Trophoblast cell (in vitro differentiated cells and primary cell): ENCODE data around the gene TOMM40L.
"Not testable (repeated sequence)": the region's sequence is repeated elsewhere in the genome, so short reads cannot be mapped to it uniquely, and the experiment has no call there.

Source experiments
- DNase-seq, 2 donors: peaks; one replicate each; pipeline ENCODE4 v3.0.0-alpha.2; 2016
- H2AFZ ChIP-seq: 2 replicates; pipeline ENCODE4 v1.6.1; 2013; ENCODE audit warnings: low read length, moderate library complexity, mild to moderate bottlenecking; ENCODE audit not compliant: insufficient read depth, poor library complexity
- H2AK5ac ChIP-seq: 2 replicates; pipeline ENCODE4 v1.6.1; 2013; ENCODE audit warnings: mild to moderate bottlenecking, low read length
- H2BK120ac ChIP-seq: 2 replicates; pipeline ENCODE4 v1.6.1; 2013; ENCODE audit warnings: low read length, mild to moderate bottlenecking, moderate library complexity; ENCODE audit not compliant: insufficient read depth, poor library complexity
- H2BK12ac ChIP-seq: 2 replicates; pipeline ENCODE4 v1.6.1; 2013; ENCODE audit warnings: mild to moderate bottlenecking, low read length, moderate library complexity
- H2BK5ac ChIP-seq: 2 replicates; pipeline ENCODE4 v1.6.1; 2013; ENCODE audit warnings: low read length, low read depth, moderate library complexity, mild to moderate bottlenecking; ENCODE audit not compliant: poor library complexity
- H3K14ac ChIP-seq: 2 replicates; pipeline ENCODE4 v1.6.1; 2013; ENCODE audit warnings: mild to moderate bottlenecking, low read length
- H3K18ac ChIP-seq: 2 replicates; pipeline ENCODE4 v1.6.1; 2013; ENCODE audit warnings: mild to moderate bottlenecking, low read length
- H3K23ac ChIP-seq: 2 replicates; pipeline ENCODE4 v1.6.1; 2013; ENCODE audit warnings: low read length
- H3K27ac ChIP-seq: 2 replicates; pipeline ENCODE4 v1.5.1; 2013; ENCODE audit warnings: low read depth, mild to moderate bottlenecking, inconsistent platforms, low read length, moderate library complexity
- H3K27me3 ChIP-seq: 2 replicates; pipeline ENCODE4 v1.6.1; 2013; ENCODE audit warnings: inconsistent platforms, mild to moderate bottlenecking, low read length, moderate library complexity; ENCODE audit not compliant: insufficient read depth
- H3K36me3 ChIP-seq, 2 experiments: 1 replicate in 1 of 2; 2 replicates in 1 of 2; pipeline ENCODE4 v1.6.1; 2013; ENCODE audit warnings: low read length in 2 of 2, mild to moderate bottlenecking in 2 of 2, moderate library complexity in 1 of 2; ENCODE audit not compliant: insufficient read depth in 2 of 2, control insufficient read depth in 1 of 2
- H3K4ac ChIP-seq: 2 replicates; pipeline ENCODE4 v1.6.1; 2013; ENCODE audit warnings: low read depth, mild to moderate bottlenecking, low read length, moderate library complexity
- H3K4me1 ChIP-seq, 2 experiments: 1 replicate in 1 of 2; 2 replicates in 1 of 2; pipeline ENCODE4 v1.6.1; 2013; ENCODE audit warnings: low read length in 2 of 2, mild to moderate bottlenecking in 2 of 2, moderate library complexity in 1 of 2; ENCODE audit not compliant: insufficient read depth in 2 of 2, control insufficient read depth in 1 of 2
- H3K4me2 ChIP-seq: 2 replicates; pipeline ENCODE4 v1.6.1; 2013; ENCODE audit warnings: inconsistent platforms, mild to moderate bottlenecking, low read length, moderate library complexity
- H3K4me3 ChIP-seq: 2 replicates; pipeline ENCODE4 v1.5.1; 2013; ENCODE audit warnings: mild to moderate bottlenecking, low read depth, low read length, inconsistent platforms
- H3K79me1 ChIP-seq: one replicate; pipeline ENCODE4 v1.6.1; 2013; ENCODE audit warnings: low read length
- H3K79me2 ChIP-seq: 2 replicates; pipeline ENCODE4 v1.6.1; 2013; ENCODE audit warnings: low read length, mild to moderate bottlenecking; ENCODE audit not compliant: control insufficient read depth, insufficient read depth, poor library complexity
- H3K9ac ChIP-seq: 2 replicates; pipeline ENCODE4 v1.6.1; 2013; ENCODE audit warnings: mild to moderate bottlenecking, low read length
- H3K9me3 ChIP-seq: 2 replicates; pipeline ENCODE4 v1.6.1; 2013; ENCODE audit warnings: low read depth, mild to moderate bottlenecking, control low read depth, inconsistent platforms, low read length; ENCODE audit not compliant: insufficient read depth
- H4K12ac ChIP-seq: 2 replicates; pipeline ENCODE4 v1.6.1; 2013; ENCODE audit warnings: low read depth, mild to moderate bottlenecking, low read length, moderate library complexity
- H4K8ac ChIP-seq: 2 replicates; pipeline ENCODE4 v1.6.1; 2013; ENCODE audit warnings: low read depth, mild to moderate bottlenecking, low read length, moderate library complexity
- H4K91ac ChIP-seq: one replicate; pipeline ENCODE4 v1.6.1; 2013; ENCODE audit warnings: low read depth, mild to moderate bottlenecking, low read length, moderate library complexity
- WGBS: extraction: QIAGEN DNeasy Blood & Tissue Kit; methylation state at CpG from one replicate; pipeline ENCODE4 v1.1.7; 2013; ENCODE audit warnings: missing lambda C conversion rate; ENCODE audit not compliant: insufficient read length, insufficient coverage; ENCODE audit errors: extremely low coverage; 5-methylcytosine and 5-hydroxymethylcytosine counted together

Gene TOMM40L

GRCh38 chr1:161222175-161223019 is 3.5 kb upstream of the TOMM40L start:
- no peaks in the 10 kb centered on the region for H3K9me3 ChIP-seq
- H3K36me3 ChIP-seq: no peaks in the 10 kb centered on the region
- WGBS: no CpG with 5 or more reads among the region's 6 CpGs
- H3K18ac ChIP-seq: no peak overlapping the region
- H4K8ac ChIP-seq: no peak overlapping the region
- peak overlapping the region; percentile 77 for H2BK12ac ChIP-seq
- H3K27ac ChIP-seq: no peak overlapping the region
- H2AK5ac ChIP-seq: no peak overlapping the region
- no peaks in the 10 kb centered on the region for H3K27me3 ChIP-seq
- H2BK120ac ChIP-seq: no peak overlapping the region
- no peak overlapping the region for H2AFZ ChIP-seq
- peaks cover 5% of the 10 kb centered on the region for H3K79me2 ChIP-seq
- peaks cover 33 to 36% of the 10 kb centered on the region in 2 experiments for H3K4me1 ChIP-seq
- H3K4me2 ChIP-seq: no peak overlapping the region
- no peak for DNase-seq
- peaks cover 34% of the 10 kb centered on the region for H3K79me1 ChIP-seq
- H4K91ac ChIP-seq: peak overlapping the region; percentile 43
- H3K14ac ChIP-seq: no peak overlapping the region
- H4K12ac ChIP-seq: no peak overlapping the region
- H3K23ac ChIP-seq: no peak overlapping the region
- no peak overlapping the region for H3K9ac ChIP-seq
- H3K4ac ChIP-seq: no peak overlapping the region
- H2BK5ac ChIP-seq: peak overlapping the region; percentile 43
- no peak overlapping the region for H3K4me3 ChIP-seq

DNA sequence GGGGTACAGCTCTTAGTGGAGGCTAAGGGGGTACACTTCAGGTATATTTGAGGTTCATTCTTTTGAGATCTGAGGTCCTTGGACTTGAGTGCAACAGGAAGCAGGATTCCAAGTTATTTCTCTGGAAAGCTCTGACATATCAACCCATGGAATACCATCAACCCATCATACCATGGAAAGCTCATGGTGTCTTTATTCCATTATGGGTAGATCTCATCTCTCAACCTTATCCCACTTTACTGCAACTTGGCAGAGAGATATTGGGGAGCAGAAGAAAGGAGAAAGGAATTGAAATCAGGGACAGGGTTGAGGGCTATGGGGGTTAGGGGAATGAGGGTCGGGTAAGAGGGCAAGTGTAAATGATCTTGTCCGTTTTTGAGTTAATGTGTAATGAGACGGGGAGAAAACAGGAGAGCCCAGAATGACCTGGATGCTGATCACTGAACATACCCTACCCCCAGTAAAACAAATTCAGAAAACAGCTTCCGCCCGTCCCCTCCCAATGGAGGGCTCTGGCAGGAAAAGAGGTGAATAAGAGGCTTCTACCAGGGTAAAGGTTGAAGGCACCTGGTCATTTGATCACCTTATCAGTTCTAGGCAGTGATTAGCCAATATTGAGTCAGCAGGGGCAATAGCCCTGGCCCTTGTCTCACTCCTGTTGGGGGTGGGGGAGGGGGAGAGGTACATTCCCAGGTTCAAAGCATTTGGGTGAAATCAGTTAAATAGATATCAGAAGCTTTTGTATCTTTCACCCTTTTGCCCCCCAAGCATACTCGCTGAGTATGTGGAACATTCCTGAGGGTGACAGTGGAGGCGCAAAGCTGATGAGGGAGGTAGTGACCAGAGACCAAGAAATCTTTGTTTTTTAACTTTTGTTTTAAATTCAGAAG is 1.8 kb upstream of the TOMM40L start:
- no peak for DNase-seq
- H3K9me3 ChIP-seq: no peaks in the 10 kb centered on the region
- WGBS: 100% methylated on average over 3 of the region's 7 CpGs
- H3K4ac ChIP-seq: no peak overlapping the region
- H3K4me3 ChIP-seq: no peak overlapping the region
- peak overlapping the region; percentile 68 for H2BK12ac ChIP-seq
- H4K8ac ChIP-seq: no peak overlapping the region
- no peak overlapping the region for H3K27ac ChIP-seq
- H2BK5ac ChIP-seq: no peak overlapping the region
- no peaks in the 10 kb centered on the region for H3K27me3 ChIP-seq
- H3K23ac ChIP-seq: no peak overlapping the region
- peaks cover 34 to 36% of the 10 kb centered on the region in 2 experiments for H3K4me1 ChIP-seq
- H4K12ac ChIP-seq: no peak overlapping the region
- H3K79me2 ChIP-seq: peaks cover 5% of the 10 kb centered on the region
- peak overlapping the region; percentile 48 for H4K91ac ChIP-seq
- no peak overlapping the region for H3K14ac ChIP-seq
- peaks cover 4 to 10% of the 10 kb centered on the region in 2 experiments for H3K36me3 ChIP-seq
- H3K4me2 ChIP-seq: no peak overlapping the region
- H3K9ac ChIP-seq: no peak overlapping the region
- H2BK120ac ChIP-seq: peak overlapping the region; percentile 46
- H3K79me1 ChIP-seq: peaks cover 30% of the 10 kb centered on the region
- H3K18ac ChIP-seq: no peak overlapping the region
- no peak overlapping the region for H2AFZ ChIP-seq
- no peak overlapping the region for H2AK5ac ChIP-seq

- not testable (repeated sequence) for H2AFZ ChIP-seq, H2BK12ac ChIP-seq, H3K4me3 ChIP-seq, H3K27me3 ChIP-seq, H3K9ac ChIP-seq, H3K4me2 ChIP-seq, H2BK120ac ChIP-seq, H4K91ac ChIP-seq, H3K4ac ChIP-seq, H3K18ac ChIP-seq, H2AK5ac ChIP-seq, H3K14ac ChIP-seq, H2BK5ac ChIP-seq, H3K23ac ChIP-seq, H3K79me2 ChIP-seq, H3K27ac ChIP-seq, H4K12ac ChIP-seq, DNase-seq, H4K8ac ChIP-seq, H3K9me3 ChIP-seq
- Histone ChIP-seq H3K79me1 (peaks cover 27% of the 10 kb centered on the region), H3K36me3 (peaks cover 7 to 16% of the 10 kb centered on the region in 2 experiments), H3K4me1 (peaks cover 28 to 31% of the 10 kb centered on the region in 2 experiments)
- WGBS: no CpG with 5 or more reads among the region's 13 CpGs
These were observed 1.2 kb upstream of the TOMM40L start for GRCh38 chr1:161224695-161225087.

DNA sequence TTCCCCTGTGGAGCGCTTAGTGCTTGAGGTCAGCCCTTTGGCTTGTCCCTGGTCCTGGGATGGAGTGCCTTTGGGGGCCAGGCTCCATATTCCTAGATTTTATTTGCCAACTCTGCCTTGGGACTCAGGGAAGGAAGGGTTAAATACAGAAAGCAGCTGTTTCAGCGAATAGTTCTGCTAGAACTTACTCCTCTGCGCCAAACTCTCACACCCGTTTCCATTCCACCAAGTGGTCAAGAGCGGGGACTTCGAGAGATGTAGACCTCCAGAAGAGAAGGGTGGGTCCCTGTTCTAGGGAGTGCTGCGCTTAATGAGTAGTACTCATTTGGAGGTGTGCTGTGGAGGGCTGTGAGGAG is 704 bp upstream of the TOMM40L start:
- peak overlapping the region; percentile 48 for H3K14ac ChIP-seq
- H3K4me2 ChIP-seq: no peak overlapping the region
- peak overlapping the region; percentile 29 for H3K27ac ChIP-seq
- peaks cover 7 to 17% of the 10 kb centered on the region in 2 experiments for H3K36me3 ChIP-seq
- peak overlapping the region; percentile 90 for H4K91ac ChIP-seq
- peaks cover 23 to 27% of the 10 kb centered on the region in 2 experiments for H3K4me1 ChIP-seq
- peaks cover 5% of the 10 kb centered on the region for H3K79me2 ChIP-seq
- no CpG with 5 or more reads among the region's 7 CpGs for WGBS
- H2BK12ac ChIP-seq: peak overlapping the region; percentile 60
- H3K23ac ChIP-seq: no peak overlapping the region
- H2BK5ac ChIP-seq: peak overlapping the region; percentile 34
- H2AK5ac ChIP-seq: peak overlapping the region; percentile 58
- DNase-seq: no peak
- peaks cover 26% of the 10 kb centered on the region for H3K79me1 ChIP-seq
- no peaks in the 10 kb centered on the region for H3K27me3 ChIP-seq
- H3K9me3 ChIP-seq: no peaks in the 10 kb centered on the region
- no peak overlapping the region for H3K18ac ChIP-seq
- H4K8ac ChIP-seq: peak overlapping the region; percentile 79
- no peak overlapping the region for H3K9ac ChIP-seq
- H2AFZ ChIP-seq: peak overlapping the region; percentile 48
- no peak overlapping the region for H3K4ac ChIP-seq
- H4K12ac ChIP-seq: peak overlapping the region; percentile 46
- peak overlapping the region; percentile 69 for H2BK120ac ChIP-seq
- no peak overlapping the region for H3K4me3 ChIP-seq
